Hematopoietic multipotent progenitor cell treated with erythropoietin and hydrocortisone succinate and interleukin-3 and kit ligand, for 6 days (in vitro differentiated cells): ENCODE results near the gene ZNF442.
A peak's percentile ranks its signal among the peaks of the same experiment; 100 is the strongest.
"Not testable (repeated sequence)": the region's sequence is repeated elsewhere in the genome, so short reads cannot be mapped to it uniquely, and the experiment has no call there.

Experiments used
- DNase-seq: peaks from one replicate; pipeline ENCODE4 v3.0.0-alpha.2; 2015

The ZNF442 gene

DNA sequence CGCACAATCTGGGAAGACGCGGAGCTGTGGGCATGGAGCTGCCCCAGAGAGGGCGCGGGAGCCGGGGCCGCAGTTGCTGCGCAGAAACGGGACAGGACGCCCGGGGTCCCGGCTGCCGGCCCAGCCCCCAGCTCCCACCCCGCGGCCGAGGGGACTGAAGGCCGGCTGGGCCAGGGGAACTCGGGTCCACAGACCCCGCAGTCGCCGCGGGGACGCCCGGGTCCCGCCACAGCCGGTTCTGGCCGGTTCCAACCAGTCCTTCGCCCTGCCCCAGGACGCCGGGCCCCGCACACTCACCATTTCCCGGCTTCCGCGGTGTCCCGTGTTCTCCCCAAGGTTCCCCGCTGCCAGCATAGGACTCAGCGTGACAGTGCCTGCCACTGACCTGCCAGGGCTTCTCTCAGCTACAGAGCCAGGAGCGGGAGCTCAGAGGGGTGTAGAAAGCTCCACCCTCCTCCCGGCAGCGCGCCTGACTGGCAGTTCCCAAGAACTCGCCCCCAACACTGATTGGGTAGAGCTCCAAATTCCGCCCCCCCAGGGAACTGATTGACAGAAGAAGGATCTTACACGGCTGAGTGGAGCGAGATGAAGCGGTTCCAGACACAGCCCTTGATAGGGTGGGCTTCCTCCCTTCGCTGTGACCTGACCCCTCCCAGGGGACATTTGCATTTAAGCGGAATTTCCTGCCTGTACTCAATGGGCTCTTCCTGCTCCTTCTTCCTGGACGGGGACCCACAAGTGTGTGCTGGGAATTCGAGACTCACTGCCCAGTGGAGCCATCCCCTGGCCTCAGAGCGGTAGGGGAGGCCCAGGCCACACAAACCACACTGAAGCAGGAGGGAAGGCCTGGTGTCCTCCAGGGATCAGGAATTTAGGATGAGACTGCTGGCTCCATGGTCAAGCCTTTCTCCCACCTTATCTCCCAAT is at the start of gene ZNF442:
Gene ZNF442, minus strand, starts transcription at position 448 of the 927 bp plus-strand sequence. CDS start 2,052 bp downstream, outside the sequence.
- DNase-seq: peak; percentile 95

DNA sequence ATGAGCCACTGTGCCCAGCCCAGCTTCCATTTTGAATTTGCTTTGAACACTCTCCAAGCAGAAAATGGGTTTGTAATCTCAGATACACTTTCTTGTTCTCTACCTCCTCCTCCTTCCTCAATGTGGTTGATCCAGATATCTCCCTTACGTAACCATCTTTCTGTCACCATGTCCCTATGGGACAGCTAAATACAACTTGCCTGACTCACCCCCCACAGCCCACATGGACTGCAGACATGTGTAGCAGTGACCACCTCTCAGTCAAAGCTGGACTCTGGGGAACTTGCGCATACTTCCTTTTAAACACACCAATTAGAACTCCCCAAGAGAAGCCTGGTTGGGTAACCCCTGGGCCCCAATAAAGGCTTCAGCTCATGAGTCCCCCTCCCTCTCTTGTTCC is 46.4 kb upstream of the ZNF442 start:
- no peak for DNase-seq

DNA sequence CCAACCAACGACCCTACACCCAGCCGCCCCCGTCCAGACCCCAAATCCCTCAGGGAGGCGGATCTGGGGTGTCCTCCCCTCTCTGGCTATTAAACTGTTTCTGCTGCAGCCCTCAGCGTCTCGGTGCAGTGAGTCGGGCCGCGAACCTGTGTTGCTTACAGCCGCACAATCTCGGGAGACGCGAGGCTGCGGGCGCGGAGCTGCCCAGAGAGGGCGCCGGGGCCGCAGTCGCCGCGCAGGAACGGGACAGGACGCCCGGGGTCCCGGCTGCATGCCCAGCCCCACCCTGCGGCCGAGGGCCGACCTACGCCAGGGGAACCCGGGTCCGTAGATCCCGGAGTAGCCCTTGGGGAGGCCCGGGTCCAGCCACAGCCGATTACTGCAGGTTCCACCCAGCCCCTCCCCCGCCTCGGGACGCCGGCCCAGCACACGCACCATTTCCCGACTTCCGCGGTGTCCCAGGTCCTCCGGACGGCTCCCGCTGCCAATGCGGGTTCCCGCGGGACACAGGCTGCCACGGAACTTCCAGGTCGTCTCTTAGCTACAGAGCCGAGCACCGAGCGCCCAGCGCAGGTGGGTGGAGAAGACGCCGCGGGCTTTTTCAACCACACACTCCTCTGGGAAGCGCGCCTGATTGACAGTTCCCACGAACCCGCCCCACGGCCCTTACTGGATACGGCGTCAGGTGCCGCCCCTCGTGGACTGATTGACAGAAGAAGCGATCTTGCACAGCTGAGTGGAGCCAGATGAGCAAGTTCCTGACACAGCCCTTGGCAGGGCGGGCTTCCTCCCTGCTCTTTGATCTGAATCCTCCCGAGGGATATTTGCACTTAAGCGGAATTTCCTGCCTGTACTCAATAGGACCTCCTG is 35.4 kb upstream of the ZNF442 start, which contains the start of gene ZNF799:
Gene ZNF799, minus strand, starts transcription at position 639 of the 870 bp plus-strand sequence. Its CDS starts 201 bp downstream, at position 438.
- DNase-seq: peak; percentile 97

DNA sequence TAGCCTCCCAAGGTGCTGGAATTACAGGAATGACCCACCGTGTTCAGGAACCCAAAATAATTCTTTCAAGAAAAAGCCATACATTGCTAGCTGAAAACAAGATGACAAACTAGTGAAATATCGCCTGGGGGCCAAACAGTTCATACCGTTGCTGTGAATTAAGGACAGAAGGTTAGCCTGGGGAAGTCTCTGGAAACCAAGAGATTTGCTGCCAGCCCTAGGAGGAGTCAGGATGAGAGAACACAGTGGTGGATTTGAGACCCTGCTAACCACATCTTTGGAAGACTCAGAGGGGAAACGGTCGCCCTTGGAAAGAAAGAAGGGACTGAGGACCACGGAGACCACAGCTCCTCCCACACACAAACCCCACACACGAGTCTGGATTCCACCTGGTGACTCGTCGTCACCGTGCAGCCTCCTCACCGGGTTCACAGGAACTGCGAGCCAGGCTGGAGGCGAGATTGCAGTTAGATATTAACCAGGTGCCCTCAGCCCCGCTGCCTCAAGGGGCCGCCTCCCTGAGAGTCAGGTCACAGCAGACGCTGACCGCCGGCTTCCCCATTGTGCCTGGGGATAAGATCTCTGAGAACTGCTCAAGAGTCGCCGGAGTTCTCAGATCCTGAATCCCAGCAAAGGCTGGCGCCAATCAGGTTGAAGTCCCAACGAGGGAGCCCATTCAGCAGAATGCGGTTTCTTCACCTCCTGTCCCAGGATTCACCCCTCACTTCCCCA is 34.6 kb upstream of the ZNF442 start:
- DNase-seq: peak; percentile 32

DNA sequence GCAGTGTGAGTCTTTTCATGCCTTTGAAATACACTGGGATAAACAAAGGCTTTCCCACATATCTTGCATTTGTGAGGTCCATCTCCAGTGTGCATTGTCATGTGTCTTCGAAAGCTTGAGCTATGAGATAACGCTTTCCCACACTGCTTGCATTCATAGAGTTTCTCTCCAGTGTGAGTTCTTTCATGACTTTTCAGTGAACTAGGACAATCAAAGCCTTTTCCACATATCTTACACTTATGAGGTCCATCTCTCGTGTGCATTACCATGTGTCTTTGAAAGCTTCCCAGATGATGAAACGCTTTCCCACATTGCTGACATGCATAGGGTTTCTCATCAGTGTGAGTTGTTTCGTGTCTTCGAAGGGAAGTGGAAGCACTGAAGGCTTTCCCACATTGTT is 25.7 kb upstream of the ZNF442 start:
- not testable (repeated sequence) for DNase-seq

DNA sequence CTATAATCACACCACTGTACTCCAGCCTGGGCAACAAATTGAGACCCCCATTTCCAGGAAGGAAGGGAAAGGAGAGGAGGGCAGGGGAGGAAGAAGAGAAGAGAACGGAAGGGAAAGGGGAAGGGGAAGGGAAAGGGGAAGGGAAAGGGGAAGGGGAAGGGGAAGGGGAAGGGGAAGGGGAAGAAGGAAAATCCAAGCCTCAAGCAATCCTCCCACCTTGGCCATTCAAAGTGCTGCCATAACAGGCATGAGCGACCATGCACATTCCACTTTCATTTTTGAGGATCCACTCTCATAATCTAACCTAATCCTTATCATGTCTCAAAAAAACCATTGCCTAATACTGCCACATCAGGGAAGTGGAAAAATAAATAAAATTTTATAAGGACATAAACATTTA is 20.9 kb upstream of the ZNF442 start:
- DNase-seq: not testable (repeated sequence)

DNA sequence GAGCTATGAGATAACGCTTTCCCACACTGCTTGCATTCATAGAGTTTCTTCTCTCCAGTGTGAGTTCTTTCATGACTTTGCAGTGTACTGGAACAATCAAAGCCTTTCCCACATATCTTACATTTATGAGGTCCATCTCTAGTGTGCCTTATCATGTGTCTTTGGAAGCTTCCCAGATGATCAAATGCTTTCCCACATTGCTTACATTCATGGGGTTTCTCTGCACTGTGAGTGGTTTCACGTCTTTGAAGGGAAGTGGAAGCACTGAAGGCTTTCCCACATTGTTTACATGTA is 14.9 kb upstream of the ZNF442 start:
- no peak for DNase-seq

DNA sequence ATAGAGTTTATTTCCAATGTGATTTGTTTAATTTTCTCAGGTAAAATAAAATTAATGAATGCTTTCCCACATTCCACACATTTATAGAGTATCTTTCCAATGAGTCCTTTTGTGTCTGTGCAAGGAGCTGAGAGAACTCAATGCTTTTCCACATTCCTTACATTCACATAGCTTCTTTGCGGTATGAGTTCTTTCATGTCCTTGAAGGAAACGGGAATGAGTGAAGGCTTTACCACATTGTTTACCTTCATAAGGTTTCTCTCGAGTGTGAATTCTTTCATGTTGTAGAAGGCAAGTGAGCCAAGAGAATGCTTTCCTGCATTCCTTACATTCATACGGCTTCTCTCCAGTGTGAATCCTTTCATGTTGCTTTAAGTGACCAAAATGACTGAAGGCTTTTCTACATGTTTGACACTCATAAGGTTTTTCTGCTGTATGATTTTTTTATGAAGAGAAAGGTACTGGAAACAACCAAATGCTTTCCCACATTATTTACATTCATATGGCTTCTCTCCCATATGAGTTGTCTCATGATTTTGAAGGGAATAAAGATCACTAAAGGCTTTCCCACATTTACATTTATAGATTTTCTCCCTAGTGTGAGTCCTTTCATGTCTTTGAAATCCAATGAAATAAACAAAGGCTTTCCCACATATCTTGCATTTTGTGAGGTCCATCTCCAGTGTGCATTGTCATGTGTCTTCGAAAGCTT is 14.4 kb upstream of the ZNF442 start:
- DNase-seq: no peak

DNA sequence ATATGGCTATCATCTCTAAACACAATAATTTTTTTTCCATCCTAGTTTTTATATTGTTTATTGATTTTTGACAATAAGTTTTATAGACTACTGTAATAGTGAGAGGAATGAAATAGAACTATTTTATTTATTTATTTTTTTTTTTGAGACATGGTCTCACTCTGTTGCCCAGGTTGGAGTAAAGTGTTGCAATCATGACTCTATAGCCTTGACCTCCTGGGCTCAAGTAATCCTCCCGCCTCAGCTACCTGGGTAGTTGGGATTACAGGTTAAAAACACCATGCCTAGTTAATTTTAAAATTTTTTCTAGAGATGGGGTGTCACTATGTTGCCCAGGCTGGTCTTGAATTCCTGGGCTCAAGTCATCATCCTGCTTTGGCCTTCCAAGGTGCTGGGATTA is 8.5 kb upstream of the ZNF442 start:
- DNase-seq: no peak

DNA sequence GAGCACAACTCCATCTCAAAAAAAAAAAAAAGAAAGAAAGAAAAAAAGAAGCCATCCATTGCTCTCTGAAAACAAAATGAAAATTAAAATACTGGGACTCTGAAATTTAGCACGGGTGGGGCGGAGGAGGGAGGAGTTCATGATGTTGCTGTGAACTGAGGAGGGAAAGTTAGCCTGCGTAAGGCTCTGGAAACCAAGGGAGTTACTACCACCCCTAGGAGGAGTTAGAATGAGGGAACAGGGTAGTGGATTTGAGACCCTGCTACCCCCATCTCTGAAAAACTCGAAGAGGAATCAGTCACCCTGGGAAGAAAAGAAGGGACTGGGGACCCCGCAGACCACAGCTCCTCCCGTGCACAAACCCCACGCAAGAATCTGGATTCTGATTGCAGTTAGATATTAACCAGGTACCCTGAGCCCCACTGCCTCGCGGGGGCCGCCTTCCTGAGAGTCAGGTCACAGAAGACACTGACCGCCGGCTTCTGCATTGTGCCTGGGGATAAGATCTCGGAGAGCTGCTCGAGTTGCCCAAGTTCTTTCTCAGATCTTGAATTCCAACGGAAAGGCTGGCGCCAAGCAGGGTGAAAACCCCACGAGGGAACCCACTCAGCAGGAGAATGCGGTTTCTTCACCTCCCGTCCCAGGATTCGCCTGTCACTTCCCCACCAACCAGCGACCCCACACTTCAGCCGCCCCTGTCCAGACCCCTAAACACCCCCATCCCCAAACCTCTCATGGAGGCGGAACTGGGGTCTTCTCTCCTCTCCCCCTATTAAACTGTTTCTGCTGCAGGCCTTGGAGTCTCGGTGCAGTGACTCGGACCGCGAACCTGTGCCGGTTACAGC is 870 bp downstream of the ZNF442 start:
- DNase-seq: peak; percentile 49

DNA sequence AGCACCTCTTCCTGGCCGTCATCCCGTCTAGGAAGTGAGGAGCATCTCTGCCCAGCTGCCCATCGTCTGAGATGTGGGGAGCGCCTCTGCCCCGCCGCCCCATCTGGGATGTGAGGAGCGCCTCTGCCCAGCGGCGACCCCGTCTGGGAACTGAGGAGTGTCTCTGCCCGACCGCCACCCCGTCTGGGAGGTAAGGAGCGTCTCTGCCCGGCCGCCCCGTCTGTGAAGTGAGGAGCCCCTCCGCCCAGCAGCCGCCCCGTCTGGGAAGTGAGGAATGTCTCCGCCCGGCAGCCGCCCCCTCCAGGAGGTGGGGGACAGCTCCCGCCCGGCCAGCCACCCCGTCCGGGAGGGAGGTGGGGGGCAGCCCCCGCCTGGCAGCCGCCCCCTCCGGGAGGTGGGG is 3.2 kb downstream of the ZNF442 start:
- DNase-seq: not testable (repeated sequence)

DNA sequence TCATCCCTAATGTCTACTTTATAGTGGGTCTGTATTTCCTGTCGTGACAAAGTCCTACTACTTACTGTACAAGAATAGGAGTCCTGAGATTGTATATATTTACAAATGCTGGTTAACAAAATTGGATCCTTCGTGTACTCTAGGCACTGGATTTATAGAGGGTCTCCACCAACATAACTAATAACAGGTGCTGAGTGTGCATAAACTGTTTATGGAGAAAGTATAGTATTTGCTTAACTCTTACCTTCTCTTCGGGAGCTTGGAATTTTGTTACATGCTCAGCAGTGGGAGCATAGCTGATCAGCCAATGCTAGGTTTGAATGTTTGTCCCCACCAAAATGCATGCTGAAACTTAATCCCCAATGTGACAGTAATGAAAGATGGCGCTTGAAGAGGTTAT is 12.1 kb downstream of the ZNF442 start:
- no peak for DNase-seq

DNA sequence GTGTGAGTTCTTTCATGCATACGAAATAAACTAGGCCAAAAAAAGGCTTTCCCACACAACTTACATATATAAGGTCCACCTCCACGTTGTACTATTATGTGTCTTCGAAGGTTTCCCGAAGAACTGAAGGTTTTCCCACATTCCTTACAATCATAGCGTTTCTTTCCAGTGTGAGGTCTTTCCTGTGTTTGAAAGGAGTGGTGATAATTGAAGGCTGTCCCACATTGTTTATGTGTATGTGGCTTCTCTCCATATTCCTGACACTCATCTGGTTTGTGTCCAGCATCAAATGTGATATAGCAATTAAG is 14.6 kb downstream of the ZNF442 start:
- DNase-seq: no peak

DNA sequence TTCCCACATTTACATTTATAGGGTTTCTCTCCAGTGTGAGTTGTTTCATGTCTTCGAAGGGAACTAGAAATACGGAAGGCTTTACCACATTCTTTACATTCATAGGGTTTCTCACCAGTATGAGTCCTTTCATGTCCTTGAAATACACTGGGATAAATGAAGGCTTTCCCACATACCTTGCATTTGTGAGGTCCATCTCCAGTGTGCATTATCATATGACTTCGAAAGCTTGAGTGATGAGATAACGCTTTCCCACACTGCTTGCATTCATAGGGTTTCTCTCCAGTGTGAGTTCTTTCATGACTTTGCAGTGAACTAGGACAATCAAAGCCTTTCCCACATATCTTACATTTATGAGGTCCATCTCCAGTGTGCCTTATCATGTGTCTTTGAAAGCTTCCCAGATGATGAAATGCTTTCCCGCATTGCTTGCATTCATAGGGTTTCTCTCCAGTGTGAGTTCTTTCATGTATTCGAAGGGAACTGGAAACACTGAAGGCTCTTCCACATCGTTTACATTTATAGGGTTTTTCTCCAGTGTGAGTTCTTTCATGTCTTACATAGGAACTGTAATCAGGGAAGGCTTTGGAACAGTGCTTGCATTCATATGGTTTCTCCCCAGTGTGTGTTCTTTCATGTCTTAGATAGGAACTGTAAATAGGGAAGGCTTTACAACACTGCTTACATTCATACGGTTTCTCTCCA is 15.1 kb downstream of the ZNF442 start:
- DNase-seq: no peak

DNA sequence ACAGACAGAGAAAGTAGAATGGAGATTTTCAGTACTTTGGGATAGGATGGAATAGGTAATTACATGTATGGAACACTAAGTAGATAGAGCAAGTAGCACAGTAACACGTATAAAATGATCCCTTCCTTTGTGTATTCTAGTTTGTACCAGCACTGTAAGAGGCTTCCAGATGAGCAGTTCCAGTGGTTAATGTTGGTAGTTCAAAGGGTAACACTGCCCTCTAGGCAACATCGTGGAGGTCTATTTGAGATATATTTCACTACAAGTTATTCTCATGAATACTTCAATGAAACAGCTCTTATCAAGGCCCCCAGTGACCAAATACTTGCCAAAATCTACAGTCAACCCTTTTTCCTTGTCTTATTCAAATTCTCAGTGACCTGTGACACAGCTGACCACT is 18.6 kb downstream of the ZNF442 start:
- peak; percentile 42 for DNase-seq

DNA sequence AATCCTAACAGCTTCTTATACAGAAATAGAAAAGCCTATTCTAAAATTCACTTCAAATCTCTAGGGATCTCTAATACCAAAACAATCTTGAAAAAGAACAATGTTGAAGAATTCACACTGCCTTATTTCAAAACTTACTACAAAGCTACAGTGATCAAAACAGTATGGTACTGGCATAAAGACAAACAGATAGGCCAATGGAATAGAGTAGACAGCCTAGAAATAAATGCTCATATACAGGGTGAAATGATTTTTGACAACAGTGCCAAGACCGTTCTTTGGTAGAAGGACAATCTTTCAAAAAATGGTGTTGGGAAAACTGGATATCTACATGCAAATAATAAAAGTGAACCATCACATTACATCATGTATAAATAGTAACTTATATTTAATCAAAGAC is 20.3 kb downstream of the ZNF442 start:
- no peak for DNase-seq

DNA sequence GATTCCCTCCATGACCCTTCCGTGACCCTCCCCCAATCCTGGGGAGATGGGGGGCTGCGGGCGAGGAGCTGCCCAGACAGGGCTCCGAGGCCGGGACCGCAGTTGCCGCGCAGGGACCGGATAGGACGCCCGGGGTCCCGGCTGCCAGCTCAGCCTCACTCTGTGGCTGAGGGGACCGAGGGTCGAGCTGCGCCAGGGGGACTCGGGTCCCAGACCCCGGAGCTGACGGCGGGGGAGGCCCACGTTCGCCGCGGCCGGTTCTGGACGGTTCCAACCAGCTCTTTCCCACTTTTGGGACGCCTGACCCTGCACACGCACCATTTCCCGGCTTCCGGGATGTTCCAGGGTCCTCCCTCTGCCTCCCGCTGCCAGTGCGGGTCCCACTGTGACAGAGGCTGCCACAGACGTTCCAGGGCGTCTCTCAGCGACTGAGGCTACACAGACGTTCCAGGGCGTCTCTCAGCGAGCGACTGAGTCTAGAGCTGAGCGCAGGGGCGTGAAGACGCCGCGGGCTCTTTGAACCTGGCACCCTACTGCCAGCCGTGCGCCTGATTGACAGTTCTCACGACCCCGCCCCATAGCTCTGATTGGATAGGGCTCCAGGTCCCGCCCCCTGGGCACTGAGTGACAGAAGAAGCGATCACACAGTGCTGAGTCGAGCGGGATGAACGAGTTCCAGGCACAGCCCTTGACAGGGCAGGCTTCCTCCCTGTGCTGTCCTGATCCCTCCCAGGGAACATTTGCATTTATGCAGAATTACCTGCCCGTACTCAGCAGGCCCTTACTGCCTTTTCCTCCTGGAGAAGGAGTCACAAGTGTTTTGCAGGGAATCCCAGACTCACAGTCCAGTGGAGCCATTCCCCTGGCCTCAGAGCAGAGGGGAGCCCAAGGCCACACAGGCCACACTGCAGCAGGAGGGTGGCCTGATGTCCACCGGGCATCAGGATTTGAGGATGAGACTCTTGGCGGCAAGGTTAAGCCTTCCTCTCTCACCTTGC is 32.0 kb downstream of the ZNF442 start, which contains the start of gene ZNF563:
Gene ZNF563, minus strand, starts transcription at position 472 of the 998 bp plus-strand sequence. Its CDS starts 151 bp downstream, at position 321.
- DNase-seq: peak; percentile 98

DNA sequence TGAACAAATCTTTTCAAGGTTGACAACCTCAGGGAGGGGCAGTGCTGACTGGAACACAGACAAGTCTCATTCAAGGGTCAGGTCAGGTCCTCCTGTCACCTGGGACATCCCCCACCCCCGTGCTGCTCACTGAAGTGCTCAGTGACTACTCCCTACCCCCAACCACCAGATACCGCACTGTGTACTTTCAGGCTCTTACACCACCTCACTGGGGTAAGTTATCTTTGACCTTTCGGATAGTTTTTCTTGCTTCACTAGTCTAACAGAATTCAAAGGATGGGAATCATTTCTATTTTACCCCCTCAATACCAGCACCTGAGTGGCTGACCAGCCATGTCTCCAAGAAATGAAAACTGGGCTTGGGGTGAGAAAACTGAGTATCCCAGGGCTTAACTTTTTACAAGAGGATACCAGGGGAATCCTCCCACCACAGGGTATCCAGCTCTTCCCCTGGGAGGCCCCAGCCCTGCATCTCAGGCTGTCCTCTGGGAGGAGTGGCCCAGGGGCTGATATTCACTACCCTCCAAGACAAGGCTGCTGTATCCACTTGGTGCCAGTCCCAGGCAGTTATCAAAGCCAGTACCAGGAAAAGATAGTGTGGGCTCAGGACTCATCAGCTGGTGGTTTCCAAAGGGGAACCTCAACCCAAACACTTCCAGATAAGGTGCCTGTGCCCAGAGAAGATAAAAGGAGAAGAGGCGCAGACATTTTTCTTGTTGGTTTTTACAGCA is 34.1 kb downstream of the ZNF442 start:
- DNase-seq: peak; percentile 92

DNA sequence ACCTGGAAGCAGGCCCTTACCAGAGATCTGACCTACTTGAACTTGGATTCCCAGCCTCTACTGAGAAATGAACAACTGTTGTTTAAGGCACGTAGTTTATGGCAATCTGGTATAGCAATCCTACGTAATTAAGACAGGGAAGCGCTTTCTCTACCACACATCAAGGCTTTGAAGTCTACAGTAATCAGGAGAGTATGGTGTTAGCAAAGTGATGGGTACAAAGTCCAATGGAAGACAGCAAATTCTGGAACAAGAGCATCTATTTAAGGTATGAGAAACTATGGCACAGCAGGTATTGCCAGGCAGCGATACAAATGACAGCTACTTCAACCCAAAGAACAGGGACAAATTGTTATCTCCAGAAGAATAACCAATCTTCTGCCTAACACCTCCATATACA is 35.1 kb downstream of the ZNF442 start:
- no peak for DNase-seq
